Cardiac muscle cell (in vitro differentiated cells and primary cell): ENCODE measurements around the gene RGS7. TPM values are rescaled to one million over a fixed set of nuclear protein-coding genes. Genes with fewer than 3 reads are reported as not detected.

ENCODE experiments used
- DNase-seq, 2 donors: peaks; one replicate each; pipeline versions ENCODE4 v3.0.0 to v3.0.0-alpha.2; 2010 to 2017; ENCODE audit warnings: low read depth in 1 of 2, low spot score in 1 of 2
- H3K27ac ChIP-seq: fragments of 200-600 bp; sonication (generic); 2 replicates; pipeline ENCODE4 v1.5.1; 2016
- H3K27me3 ChIP-seq: fragments of 200-600 bp; sonication (generic); 2 replicates; pipeline ENCODE4 v1.6.0; 2016; ENCODE audit warnings: control low read depth
- H3K36me3 ChIP-seq: fragments of 200-600 bp; sonication (generic); 2 replicates; pipeline ENCODE4 v1.5.1; 2016; ENCODE audit warnings: control low read depth
- H3K4me1 ChIP-seq: fragments of 200-600 bp; sonication (generic); 2 replicates; pipeline ENCODE4 v1.8.1; 2017; ENCODE audit warnings: low read depth, mild to moderate bottlenecking, mixed run types
- H3K4me3 ChIP-seq: fragments of 200-600 bp; sonication (generic); 2 replicates; pipeline ENCODE4 v1.5.1; 2016; ENCODE audit warnings: mild to moderate bottlenecking
- H3K9me3 ChIP-seq: fragments of 200-600 bp; sonication (generic); 2 replicates; pipeline ENCODE4 v1.5.1; 2017; ENCODE audit warnings: low read depth, mild to moderate bottlenecking, control low read depth
- polyA plus RNA-seq: library from polyadenylated mRNA; unstranded; fragments of >200 nt; fragmentation: Nextera tagmentation; extraction: Ambion mirVana; gene quantifications from 2 replicates; pipeline ENCODE4 v1.2.1, GENCODE V29; 2016
- total RNA-seq: library from RNA; depleted of rRNA; stranded (reverse); fragments of >200 nt; gene quantifications from 2 replicates; pipeline ENCODE4 v1.2.3, GENCODE V29; 2016
- TF ChIP-seq, protein P1 (sequence below): IDR thresholded peaks from 2 replicates; pipeline ENCODE4 v1.5.1; 2012; ENCODE audit warnings: low read depth, mild to moderate bottlenecking, low read length

Gene RGS7
- total and polyA plus RNA-seq, 2 experiments from 2014 or later, result not detected

- no peaks in the 10 kb centered on the region for H3K36me3 ChIP-seq
- H3K27ac ChIP-seq, result no peak overlapping the region
- no peaks in the 10 kb centered on the region for H3K4me1 ChIP-seq
- no peak for DNase-seq
- H3K27me3 ChIP-seq, result no peaks in the 10 kb centered on the region
- no peak overlapping the region for H3K4me3 ChIP-seq
- no peaks in the 10 kb centered on the region for H3K9me3 ChIP-seq
- TF ChIP-seq, protein P1, sequence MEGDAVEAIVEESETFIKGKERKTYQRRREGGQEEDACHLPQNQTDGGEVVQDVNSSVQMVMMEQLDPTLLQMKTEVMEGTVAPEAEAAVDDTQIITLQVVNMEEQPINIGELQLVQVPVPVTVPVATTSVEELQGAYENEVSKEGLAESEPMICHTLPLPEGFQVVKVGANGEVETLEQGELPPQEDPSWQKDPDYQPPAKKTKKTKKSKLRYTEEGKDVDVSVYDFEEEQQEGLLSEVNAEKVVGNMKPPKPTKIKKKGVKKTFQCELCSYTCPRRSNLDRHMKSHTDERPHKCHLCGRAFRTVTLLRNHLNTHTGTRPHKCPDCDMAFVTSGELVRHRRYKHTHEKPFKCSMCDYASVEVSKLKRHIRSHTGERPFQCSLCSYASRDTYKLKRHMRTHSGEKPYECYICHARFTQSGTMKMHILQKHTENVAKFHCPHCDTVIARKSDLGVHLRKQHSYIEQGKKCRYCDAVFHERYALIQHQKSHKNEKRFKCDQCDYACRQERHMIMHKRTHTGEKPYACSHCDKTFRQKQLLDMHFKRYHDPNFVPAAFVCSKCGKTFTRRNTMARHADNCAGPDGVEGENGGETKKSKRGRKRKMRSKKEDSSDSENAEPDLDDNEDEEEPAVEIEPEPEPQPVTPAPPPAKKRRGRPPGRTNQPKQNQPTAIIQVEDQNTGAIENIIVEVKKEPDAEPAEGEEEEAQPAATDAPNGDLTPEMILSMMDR, result no peak
Observed at GRCh38 chr1:241390526-241390925, 33.5 kb upstream of the RGS7 start.

DNA sequence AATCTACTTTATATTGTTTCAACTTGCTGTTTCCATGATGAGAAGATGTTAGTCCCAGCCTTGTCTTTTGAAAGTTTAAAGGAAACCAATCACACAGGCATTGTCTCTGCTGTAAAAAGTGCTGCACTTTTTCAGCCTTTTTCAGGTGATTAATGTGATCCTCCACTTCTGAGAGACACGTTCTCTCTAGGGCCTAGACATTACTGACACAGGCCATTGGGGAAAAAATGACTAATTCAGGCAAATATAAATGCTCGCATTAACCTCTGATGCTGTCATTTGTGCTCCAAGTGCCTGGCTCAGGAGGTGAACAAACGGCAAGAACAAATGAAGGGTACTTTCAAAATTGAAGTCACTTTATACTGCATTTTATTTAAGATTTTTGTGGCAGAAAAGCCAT, 32.4 kb upstream of the RGS7 start:
- no peak overlapping the region for H3K4me3 ChIP-seq

GRCh38 chr1:241387216-241387615, 30.2 kb upstream of the RGS7 start:
- no peak for DNase-seq
- Histone ChIP-seq H3K36me3 (no peaks in the 10 kb centered on the region), H3K4me3 (no peak overlapping the region), H3K9me3 (no peaks in the 10 kb centered on the region), H3K27ac (no peak overlapping the region), H3K4me1 (no peaks in the 10 kb centered on the region), H3K27me3 (no peaks in the 10 kb centered on the region)
- TF ChIP-seq, protein P1, result no peak

More for the DNA sequence above, 32.4 kb upstream of the RGS7 start:
- H3K9me3 ChIP-seq, result no peaks in the 10 kb centered on the region
- TF ChIP-seq, protein P1, result no peak
- no peaks in the 10 kb centered on the region for H3K4me1 ChIP-seq
- H3K36me3 ChIP-seq, result no peaks in the 10 kb centered on the region
- no peak overlapping the region for H3K27ac ChIP-seq
- no peak for DNase-seq
- no peaks in the 10 kb centered on the region for H3K27me3 ChIP-seq

GRCh38 chr1:241376701-241377100, 19.7 kb upstream of the RGS7 start:
- H3K4me1 ChIP-seq, result no peaks in the 10 kb centered on the region
- no peaks in the 10 kb centered on the region for H3K9me3 ChIP-seq

DNA sequence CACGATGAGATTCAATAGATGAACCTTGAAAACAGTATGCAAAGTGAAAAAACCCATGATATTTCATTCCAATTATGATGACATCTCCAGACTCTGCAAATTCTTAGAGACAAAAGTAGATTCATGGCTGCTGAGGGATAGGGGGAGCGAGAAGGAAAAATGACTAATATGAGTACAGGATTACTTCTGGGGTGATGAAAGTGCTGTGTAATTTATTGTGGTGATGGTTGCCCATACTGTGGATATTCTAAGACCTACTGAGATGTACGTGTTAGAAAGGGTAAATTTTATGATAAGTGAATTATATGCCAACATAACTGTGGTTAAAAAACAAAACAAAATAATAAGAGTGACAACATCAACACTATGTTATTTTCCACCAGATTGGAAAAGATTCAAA, 18.9 kb upstream of the RGS7 start:
- Histone ChIP-seq H3K27ac (no peak overlapping the region), H3K4me1 (no peaks in the 10 kb centered on the region), H3K27me3 (no peaks in the 10 kb centered on the region), H3K36me3 (no peaks in the 10 kb centered on the region), H3K9me3 (no peaks in the 10 kb centered on the region), H3K4me3 (no peak overlapping the region)
- TF ChIP-seq, protein P1, result no peak
- no peak for DNase-seq

More at GRCh38 chr1:241376701-241377100, 19.7 kb upstream of the RGS7 start:
- Histone ChIP-seq H3K36me3 (no peaks in the 10 kb centered on the region), H3K27ac (no peak overlapping the region), H3K27me3 (no peaks in the 10 kb centered on the region), H3K4me3 (no peak overlapping the region)
- DNase-seq, result no peak
- TF ChIP-seq, protein P1, result no peak

DNA sequence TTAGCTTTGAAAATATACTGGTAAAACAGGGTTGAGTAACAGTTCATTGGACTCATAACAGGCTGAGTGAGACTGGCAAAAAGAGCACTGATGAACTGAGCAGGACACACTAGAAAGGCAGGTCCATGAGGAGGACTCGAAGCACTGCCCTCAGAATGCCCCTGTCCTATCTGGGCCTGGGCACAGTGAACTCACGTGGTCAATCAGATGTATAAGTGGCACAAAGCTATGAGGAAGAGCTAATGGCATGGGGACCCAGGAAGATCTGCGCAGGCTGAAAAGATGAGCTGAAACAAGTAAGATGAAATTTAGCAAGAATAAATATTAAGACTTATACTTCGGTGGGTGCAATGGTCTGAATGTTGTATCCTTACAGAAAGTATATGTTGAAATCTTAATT, 9.2 kb upstream of the RGS7 start:
- no peaks in the 10 kb centered on the region for H3K36me3 ChIP-seq
- TF ChIP-seq, protein P1, result no peak
- no peak overlapping the region for H3K4me3 ChIP-seq
- no peak for DNase-seq
- no peak overlapping the region for H3K27ac ChIP-seq
- no peaks in the 10 kb centered on the region for H3K27me3 ChIP-seq
- no peaks in the 10 kb centered on the region for H3K9me3 ChIP-seq
- no peaks in the 10 kb centered on the region for H3K4me1 ChIP-seq
